Vagina (tissue), 2 donors: ENCODE results near the gene SMC1B. TPM values are rescaled to one million over a fixed set of nuclear protein-coding genes. Genes with fewer than 3 reads are reported as not detected.

ENCODE experiments used
- DNase-seq, 2 donors: peaks; one replicate each; pipeline ENCODE4 v3.0.0-alpha.2; 2017; ENCODE audit errors: extremely low spot score in 2 of 2
- H3K27ac ChIP-seq: fragments of 200-600 bp; sonication (generic); one replicate; pipeline ENCODE4 v1.5.1; 2019
- H3K27me3 ChIP-seq: fragments of 200-600 bp; sonication (generic); one replicate; pipeline ENCODE4 v1.5.1; 2019
- H3K36me3 ChIP-seq, 2 donors: fragments of 200-600 bp; sonication (generic); one replicate each; pipeline ENCODE4 v1.5.1; 2017 to 2019
- H3K4me1 ChIP-seq: fragments of 200-600 bp; sonication (generic); one replicate; pipeline ENCODE4 v1.5.1; 2019
- H3K4me3 ChIP-seq, 2 donors: fragments of 200-600 bp; sonication (generic); 1 replicate in 1 of 2; 2 replicates in 1 of 2; pipeline ENCODE4 v1.5.1; 2016 to 2019
- H3K9me3 ChIP-seq: fragments of 200-600 bp; sonication (generic); one replicate; pipeline ENCODE4 v1.5.1; 2019
- POLR2A ChIP-seq, 2 donors: fragments of 450-650 bp; IDR thresholded peaks; one replicate each; pipeline ENCODE4 v1.6.1; 2017; ENCODE audit warnings: antibody characterized with exemption in 2 of 2, mild to moderate bottlenecking in 2 of 2, moderate library complexity in 2 of 2
- POLR2AphosphoS5 ChIP-seq, 2 donors: sonication (generic); formaldehyde crosslinking; IDR thresholded peaks; one replicate each; pipeline ENCODE4 v1.9.0; 2017; ENCODE audit warnings: antibody characterized with exemption in 2 of 2, mild to moderate bottlenecking in 2 of 2, low read depth in 1 of 2; ENCODE audit not compliant: insufficient read depth in 1 of 2
- intact Hi-C: fragments of 100-400 bp; cut with DNase I; formaldehyde crosslinking; loops from one replicate; pipeline ENCODE4 v1.15.1; 2023
- total RNA-seq: library from RNA; depleted of rRNA; stranded (reverse); fragments of >200 nt; gene quantifications from one replicate; pipeline ENCODE4 v1.2.3, GENCODE V29; 2016
- TF ChIP-seq, protein P1 (sequence below), 3 experiments: fragments of 450-650 bp in 2 of 3; fragments of 200-600 bp in 1 of 3; sonication (generic) in 1 of 3; IDR thresholded peaks; one replicate each; pipeline ENCODE4 v1.5.1; 2017 to 2019; ENCODE audit warnings: antibody characterized with exemption in 3 of 3, mild to moderate bottlenecking in 2 of 3, moderate library complexity in 2 of 3

Gene SMC1B
- total RNA-seq, 1 donor from 2014 or later = not detected

DNA sequence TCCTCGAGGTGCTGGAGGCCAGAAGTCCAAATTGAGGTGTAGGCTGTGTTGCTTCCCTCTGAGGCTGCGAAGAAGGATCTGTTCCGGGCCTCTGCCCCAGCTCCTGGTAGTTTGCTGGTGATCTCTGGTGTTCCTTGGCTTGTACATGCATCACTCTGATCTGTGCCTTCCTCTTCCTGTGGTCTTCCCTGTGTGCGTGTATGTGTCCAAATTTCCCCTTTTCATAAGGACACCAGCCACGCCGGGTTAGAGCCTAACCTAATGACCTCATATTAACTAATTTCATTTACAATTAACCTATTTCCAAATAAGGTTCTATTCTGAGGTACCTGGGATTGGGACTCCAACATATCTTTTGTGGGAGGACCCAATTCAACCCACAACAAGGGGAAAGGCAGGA is 21.6 kb upstream of the SMC1B start:
- intact Hi-C loops = loop anchor here (2.0 kb wide), 1 partner anchor 166 kb away; no protein-coding TSS in a partner anchor
- no peak for TF ChIP-seq POLR2A (IDR thresholded peaks at IDR 0.05)
- Histone ChIP-seq H3K27me3 (no peaks in the 10 kb centered on the region), H3K4me3 (no peak overlapping the region), H3K4me1 (peaks cover 8% of the 10 kb centered on the region), H3K36me3 (no peaks in the 10 kb centered on the region), H3K27ac (peak overlapping the region; percentile 71), H3K9me3 (no peaks in the 10 kb centered on the region)
- no peak for DNase-seq

DNA sequence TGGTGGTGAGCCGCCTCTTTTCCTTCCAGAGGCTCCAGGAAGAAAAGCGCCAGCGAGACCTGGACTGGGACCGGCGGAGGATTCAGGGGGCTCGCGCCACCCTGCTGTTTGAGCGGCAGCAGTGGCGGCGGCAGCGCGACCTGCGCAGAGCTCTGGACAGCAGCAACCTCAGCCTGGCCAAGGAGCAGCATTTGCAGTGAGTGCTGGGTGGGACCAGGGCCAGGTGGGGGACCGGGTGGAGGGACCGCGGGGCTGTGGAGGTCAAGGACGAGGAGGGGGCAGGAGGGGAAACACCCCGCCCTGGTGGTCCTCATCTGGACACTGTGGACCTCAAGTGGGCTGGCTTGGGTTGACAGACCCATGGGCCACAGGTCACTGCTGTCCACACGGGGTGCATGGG is 17.5 kb upstream of the SMC1B start:
- Histone ChIP-seq H3K4me3 (no peak overlapping the region), H3K9me3 (no peaks in the 10 kb centered on the region), H3K36me3 (no peaks in the 10 kb centered on the region), H3K27ac (no peak overlapping the region), H3K27me3 (no peaks in the 10 kb centered on the region), H3K4me1 (peaks cover 8% of the 10 kb centered on the region)
- intact Hi-C loops = no loop called here
- TF ChIP-seq, protein P1, sequence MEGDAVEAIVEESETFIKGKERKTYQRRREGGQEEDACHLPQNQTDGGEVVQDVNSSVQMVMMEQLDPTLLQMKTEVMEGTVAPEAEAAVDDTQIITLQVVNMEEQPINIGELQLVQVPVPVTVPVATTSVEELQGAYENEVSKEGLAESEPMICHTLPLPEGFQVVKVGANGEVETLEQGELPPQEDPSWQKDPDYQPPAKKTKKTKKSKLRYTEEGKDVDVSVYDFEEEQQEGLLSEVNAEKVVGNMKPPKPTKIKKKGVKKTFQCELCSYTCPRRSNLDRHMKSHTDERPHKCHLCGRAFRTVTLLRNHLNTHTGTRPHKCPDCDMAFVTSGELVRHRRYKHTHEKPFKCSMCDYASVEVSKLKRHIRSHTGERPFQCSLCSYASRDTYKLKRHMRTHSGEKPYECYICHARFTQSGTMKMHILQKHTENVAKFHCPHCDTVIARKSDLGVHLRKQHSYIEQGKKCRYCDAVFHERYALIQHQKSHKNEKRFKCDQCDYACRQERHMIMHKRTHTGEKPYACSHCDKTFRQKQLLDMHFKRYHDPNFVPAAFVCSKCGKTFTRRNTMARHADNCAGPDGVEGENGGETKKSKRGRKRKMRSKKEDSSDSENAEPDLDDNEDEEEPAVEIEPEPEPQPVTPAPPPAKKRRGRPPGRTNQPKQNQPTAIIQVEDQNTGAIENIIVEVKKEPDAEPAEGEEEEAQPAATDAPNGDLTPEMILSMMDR (IDR thresholded peaks at IDR 0.05) = no peak
- TF ChIP-seq POLR2A (IDR thresholded peaks at IDR 0.05) = no peak
- no peak for TF ChIP-seq POLR2AphosphoS5 (IDR thresholded peaks at IDR 0.05; ENCODE audit: insufficient read depth in 1 of 2, low read depth in 1 of 2)
- no peak for DNase-seq

DNA sequence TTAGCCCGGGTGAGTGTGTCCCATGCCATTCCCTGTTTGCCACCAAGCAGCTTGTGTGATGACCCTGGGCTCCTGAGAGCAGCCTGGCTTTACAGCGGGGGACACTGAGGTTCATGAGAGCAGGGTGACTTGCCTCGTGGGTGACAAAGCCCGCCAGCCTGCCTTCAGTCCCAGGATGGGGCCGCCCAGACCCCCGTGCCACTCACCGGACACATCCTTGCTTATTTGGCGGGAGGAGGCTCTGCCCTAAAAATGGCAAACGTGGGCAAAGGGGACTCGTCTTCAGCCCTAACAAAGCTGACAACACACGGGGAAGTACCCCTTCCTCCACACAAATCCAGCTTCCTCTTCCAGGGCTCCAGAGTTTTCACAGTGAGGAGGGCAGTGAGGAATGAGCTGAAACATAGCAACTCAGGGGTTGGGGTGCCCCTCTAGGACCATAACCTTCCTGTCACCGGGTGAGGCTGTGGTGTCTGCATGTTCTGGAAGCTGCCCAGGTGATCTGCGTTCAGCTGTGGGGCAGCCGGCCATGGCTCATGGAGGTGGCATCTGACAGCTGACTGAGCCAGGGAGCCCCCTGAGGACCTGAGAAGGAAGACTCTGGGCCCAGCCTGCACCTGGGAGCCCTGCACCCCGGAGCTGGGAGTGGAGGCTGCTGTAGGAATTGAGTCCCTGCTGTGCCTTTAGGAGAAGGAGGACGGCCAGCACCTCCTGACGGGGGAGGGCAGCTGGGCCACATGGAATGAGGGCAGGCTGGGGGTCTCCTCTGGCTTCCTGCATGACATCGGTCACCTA is 16.8 kb upstream of the SMC1B start:
- TF ChIP-seq POLR2AphosphoS5 (IDR thresholded peaks at IDR 0.05; ENCODE audit: insufficient read depth in 1 of 2, low read depth in 1 of 2) = no peak
- TF ChIP-seq POLR2A (IDR thresholded peaks at IDR 0.05) = no peak
- TF ChIP-seq, protein P1 (IDR thresholded peaks at IDR 0.05) = no peak
- no peak overlapping the region for H3K4me3 ChIP-seq
- peak in 1 of 2 donors; percentile 79 for DNase-seq
- no peaks in the 10 kb centered on the region for H3K27me3 ChIP-seq
- H3K4me1 ChIP-seq = peaks cover 4% of the 10 kb centered on the region
- intact Hi-C loops = no loop called here
- H3K27ac ChIP-seq = no peak overlapping the region
- H3K9me3 ChIP-seq = no peaks in the 10 kb centered on the region
- H3K36me3 ChIP-seq = no peaks in the 10 kb centered on the region

DNA sequence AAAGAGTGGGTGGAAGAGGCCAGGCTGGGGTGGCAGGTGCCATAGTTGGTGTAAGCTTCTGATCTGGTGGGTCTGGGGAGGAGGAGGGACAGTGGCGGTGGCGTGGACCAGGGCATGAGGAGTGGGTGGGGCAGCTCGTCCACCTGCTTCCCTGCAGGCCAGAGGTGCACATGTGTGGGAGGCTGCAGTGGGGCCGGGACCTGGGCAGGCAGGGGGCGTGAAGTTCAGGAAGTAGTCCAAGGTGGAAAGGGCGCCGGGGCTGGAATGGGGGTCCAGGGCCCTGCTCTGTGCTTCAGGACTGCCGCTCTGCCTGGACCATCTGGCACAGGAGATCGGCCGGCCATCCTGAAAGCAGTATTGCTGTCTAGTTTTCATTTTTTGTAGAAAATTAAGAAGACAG is 16.0 kb upstream of the SMC1B start:
- intact Hi-C loops = no loop called here
- Histone ChIP-seq H3K27ac (no peak overlapping the region), H3K4me1 (no peaks in the 10 kb centered on the region), H3K27me3 (no peaks in the 10 kb centered on the region), H3K9me3 (no peaks in the 10 kb centered on the region), H3K36me3 (no peaks in the 10 kb centered on the region), H3K4me3 (no peak overlapping the region)
- no peak for TF ChIP-seq POLR2A (IDR thresholded peaks at IDR 0.05)
- TF ChIP-seq, protein P1 (IDR thresholded peaks at IDR 0.05) = no peak
- TF ChIP-seq POLR2AphosphoS5 (IDR thresholded peaks at IDR 0.05; ENCODE audit: insufficient read depth in 1 of 2, low read depth in 1 of 2) = no peak
- DNase-seq = no peak

DNA sequence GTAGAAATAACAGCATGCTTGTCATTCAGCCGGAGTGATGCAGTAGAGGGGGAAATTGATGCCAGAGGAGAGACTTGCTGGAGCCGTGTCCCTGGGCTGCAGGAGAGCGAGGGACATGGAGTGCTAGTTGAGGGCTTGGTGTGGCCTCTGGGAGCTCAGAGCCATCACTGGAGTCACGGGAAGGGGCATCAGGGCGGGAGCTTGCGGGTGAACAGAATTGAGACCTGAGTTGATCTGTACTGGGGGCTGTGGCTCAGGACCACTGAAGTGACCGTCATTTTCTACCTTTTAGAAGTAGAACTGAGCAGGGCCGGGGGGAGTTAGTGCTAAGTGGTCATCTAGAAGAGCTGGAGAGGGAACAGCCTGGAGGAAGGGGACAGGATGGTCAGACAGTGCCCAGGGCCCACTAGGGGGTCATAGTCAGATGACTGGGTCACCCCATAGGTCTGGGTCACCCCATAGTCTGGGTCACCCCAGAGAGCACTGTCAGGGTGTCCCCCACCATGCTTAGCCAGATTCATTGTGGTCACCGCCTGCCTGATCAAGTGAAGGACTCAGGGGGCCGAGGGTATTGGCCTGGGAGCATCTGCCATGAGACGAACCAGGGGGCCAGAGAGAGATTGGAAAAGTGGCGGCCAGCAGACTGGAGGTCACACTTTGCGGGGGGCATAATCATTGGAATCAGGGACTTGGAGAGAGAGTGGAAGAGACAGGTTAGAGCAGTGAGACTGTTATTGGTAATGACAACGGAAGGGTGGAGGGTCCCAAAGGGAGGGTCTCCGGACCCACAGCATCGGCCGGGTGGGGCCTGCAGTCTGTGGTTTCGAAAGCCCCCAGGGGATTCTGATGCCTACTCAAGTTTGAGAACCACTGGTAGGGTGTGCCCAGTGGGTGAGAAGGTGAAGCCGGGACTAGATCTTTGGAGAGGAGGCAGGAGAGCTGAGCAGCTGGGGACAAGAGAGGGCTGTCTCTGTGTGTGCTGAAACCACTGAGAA is 15.3 kb upstream of the SMC1B start:
- peak in 1 of 2 donors; percentile 52 for DNase-seq
- no peak overlapping the region for H3K4me3 ChIP-seq
- intact Hi-C loops = no loop called here
- H3K4me1 ChIP-seq = peaks cover 3% of the 10 kb centered on the region
- no peak overlapping the region for H3K27ac ChIP-seq
- no peaks in the 10 kb centered on the region for H3K27me3 ChIP-seq
- TF ChIP-seq POLR2AphosphoS5 (IDR thresholded peaks at IDR 0.05; ENCODE audit: insufficient read depth in 1 of 2, low read depth in 1 of 2) = no peak
- TF ChIP-seq, protein P1 (IDR thresholded peaks at IDR 0.05) = no peak
- no peak for TF ChIP-seq POLR2A (IDR thresholded peaks at IDR 0.05)
- no peaks in the 10 kb centered on the region for H3K9me3 ChIP-seq
- no peaks in the 10 kb centered on the region for H3K36me3 ChIP-seq
